HL-60 (cell line): ENCODE results near the gene FITM2.
A peak's percentile ranks its signal among the peaks of the same experiment; 100 is the strongest.

Experiments
- DNase-seq, 2 experiments: peaks; one replicate each; pipeline ENCODE4 v3.0.0-alpha.2; 2010 to 2020; ENCODE audit warnings: low read depth in 1 of 2, low spot score in 1 of 2
- H3K27ac ChIP-seq: fragments of 250-450 bp; sonication (Bioruptor Pico); replicated peaks from 2 replicates; pipeline ENCODE4 v1.5.1; 2020; ENCODE audit warnings: mild to moderate bottlenecking, moderate library complexity
- H3K27me3 ChIP-seq: fragments of 250-450 bp; sonication (Bioruptor Pico); 2 replicates; pipeline ENCODE4 v1.5.1; 2021; ENCODE audit warnings: mild to moderate bottlenecking, moderate library complexity; ENCODE audit not compliant: insufficient read depth, poor library complexity, severe bottlenecking
- H3K4me3 ChIP-seq: replicated peaks from 2 replicates; pipeline ENCODE4 v1.5.1; 2011; ENCODE audit warnings: mild to moderate bottlenecking, control low read depth, low read length; ENCODE audit not compliant: insufficient read depth
- GABPA ChIP-seq: IDR thresholded peaks from 2 replicates; pipeline ENCODE4 v1.6.1; 2012; ENCODE audit warnings: low read depth
- POLR2AphosphoS5 ChIP-seq: IDR thresholded peaks from 2 replicates; pipeline ENCODE4 v1.6.1; 2012; ENCODE audit warnings: low read depth
- SPI1 ChIP-seq: IDR thresholded peaks from 2 replicates; pipeline ENCODE4 v1.6.1; 2012; ENCODE audit warnings: low read depth, mild to moderate bottlenecking, borderline replicate concordance
- TF ChIP-seq, protein P1 (sequence below): IDR thresholded peaks from one replicate; pipeline ENCODE4 v1.5.1; 2011; ENCODE audit warnings: low read length, control low read depth, inconsistent platforms; ENCODE audit not compliant: insufficient read depth
- TF ChIP-seq, protein P2 (sequence below): IDR thresholded peaks from 2 replicates; pipeline ENCODE4 v1.6.1; 2012; ENCODE audit warnings: low read depth; ENCODE audit not compliant: insufficient replicate concordance

Gene FITM2

DNA sequence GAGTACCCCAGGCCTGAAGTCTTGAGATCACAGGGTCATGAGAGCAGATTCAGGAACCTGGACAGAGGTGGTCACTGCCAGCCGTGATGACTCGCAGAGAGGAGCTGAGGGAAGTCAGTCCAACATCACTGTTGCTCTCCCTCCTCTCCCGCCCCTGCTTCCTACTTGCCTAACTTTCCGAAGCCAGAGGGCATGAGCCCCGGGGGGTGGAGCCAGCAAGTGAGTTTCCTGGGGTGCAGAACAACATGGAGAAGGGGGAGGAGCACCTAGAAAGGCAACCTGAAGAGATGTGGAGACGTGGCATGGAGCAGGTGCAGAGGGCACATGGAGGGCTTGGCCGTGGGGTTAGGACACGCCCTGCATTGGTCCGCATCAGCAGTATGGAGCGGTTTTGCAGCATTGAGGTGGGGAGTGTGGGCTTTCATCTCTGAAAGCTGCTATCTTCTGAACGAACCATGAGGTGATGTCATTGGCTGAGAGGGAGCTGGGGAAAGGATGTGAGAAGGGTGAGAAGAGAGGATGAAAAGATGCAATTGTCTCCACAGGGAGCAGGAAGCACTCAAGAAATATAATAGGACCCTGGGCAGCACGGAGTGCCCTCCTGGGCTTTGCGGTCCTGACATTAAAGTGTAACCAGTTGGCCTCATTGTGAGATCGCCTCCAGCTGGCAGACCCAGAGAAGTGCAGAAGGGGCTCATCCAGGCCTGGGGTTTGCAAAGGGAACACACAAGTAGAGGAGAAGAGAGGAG lies 38.9 kb downstream of the FITM2 start:
- DNase-seq, result no peak
- Histone ChIP-seq H3K4me3 (no peak overlapping the region), H3K27me3 (no peaks in the 10 kb centered on the region), H3K27ac (no peak overlapping the region)
- no peak for TF ChIP-seq POLR2AphosphoS5
- TF ChIP-seq, protein P1, sequence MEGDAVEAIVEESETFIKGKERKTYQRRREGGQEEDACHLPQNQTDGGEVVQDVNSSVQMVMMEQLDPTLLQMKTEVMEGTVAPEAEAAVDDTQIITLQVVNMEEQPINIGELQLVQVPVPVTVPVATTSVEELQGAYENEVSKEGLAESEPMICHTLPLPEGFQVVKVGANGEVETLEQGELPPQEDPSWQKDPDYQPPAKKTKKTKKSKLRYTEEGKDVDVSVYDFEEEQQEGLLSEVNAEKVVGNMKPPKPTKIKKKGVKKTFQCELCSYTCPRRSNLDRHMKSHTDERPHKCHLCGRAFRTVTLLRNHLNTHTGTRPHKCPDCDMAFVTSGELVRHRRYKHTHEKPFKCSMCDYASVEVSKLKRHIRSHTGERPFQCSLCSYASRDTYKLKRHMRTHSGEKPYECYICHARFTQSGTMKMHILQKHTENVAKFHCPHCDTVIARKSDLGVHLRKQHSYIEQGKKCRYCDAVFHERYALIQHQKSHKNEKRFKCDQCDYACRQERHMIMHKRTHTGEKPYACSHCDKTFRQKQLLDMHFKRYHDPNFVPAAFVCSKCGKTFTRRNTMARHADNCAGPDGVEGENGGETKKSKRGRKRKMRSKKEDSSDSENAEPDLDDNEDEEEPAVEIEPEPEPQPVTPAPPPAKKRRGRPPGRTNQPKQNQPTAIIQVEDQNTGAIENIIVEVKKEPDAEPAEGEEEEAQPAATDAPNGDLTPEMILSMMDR, result peak; percentile 27
- TF ChIP-seq SPI1, result no peak

DNA sequence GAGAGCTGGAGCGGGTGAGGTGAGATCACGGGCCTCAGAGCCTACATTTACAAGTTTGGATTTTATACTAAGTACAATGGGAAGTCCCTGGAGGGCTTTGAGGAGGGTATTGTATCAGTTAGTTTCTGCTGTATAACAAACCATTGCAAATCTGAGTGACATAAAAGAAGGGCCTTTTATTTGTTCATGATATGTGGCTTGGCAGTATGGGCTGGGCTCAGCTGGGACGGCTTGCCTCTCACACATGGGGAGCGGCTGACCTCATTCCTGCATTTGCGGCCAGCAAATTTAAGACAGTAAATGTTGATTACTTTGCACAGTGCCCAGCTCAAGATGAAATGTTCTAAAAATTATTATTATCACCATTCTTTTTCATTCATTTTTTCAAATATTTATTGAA lies 42.2 kb downstream of the FITM2 start:
- H3K27me3 ChIP-seq, result no peaks in the 10 kb centered on the region

DNA sequence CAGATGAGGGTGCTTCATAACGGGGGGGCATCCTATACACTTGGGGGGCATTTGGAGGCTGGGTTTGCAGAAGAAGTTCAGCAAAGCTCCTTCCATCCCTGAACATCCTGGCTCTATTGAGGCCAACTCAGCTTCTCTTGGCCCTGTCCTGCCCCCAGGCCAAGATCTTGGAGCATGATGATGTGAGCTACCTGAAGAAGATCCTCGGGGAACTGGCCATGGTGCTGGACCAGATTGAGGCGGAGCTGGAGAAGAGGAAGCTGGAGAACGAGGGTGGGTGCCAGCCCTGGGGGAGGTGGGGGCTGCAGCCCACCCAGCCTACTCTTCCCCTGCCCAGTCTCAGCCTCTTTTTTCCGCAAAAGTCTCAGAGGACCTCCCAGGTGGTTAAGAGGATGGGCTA lies 46.7 kb downstream of the FITM2 start:
- Histone ChIP-seq H3K27me3 (no peaks in the 10 kb centered on the region), H3K4me3 (no peak overlapping the region), H3K27ac (no peak overlapping the region)
- no peak for TF ChIP-seq POLR2AphosphoS5
- TF ChIP-seq SPI1, result no peak
- TF ChIP-seq, protein P2, sequence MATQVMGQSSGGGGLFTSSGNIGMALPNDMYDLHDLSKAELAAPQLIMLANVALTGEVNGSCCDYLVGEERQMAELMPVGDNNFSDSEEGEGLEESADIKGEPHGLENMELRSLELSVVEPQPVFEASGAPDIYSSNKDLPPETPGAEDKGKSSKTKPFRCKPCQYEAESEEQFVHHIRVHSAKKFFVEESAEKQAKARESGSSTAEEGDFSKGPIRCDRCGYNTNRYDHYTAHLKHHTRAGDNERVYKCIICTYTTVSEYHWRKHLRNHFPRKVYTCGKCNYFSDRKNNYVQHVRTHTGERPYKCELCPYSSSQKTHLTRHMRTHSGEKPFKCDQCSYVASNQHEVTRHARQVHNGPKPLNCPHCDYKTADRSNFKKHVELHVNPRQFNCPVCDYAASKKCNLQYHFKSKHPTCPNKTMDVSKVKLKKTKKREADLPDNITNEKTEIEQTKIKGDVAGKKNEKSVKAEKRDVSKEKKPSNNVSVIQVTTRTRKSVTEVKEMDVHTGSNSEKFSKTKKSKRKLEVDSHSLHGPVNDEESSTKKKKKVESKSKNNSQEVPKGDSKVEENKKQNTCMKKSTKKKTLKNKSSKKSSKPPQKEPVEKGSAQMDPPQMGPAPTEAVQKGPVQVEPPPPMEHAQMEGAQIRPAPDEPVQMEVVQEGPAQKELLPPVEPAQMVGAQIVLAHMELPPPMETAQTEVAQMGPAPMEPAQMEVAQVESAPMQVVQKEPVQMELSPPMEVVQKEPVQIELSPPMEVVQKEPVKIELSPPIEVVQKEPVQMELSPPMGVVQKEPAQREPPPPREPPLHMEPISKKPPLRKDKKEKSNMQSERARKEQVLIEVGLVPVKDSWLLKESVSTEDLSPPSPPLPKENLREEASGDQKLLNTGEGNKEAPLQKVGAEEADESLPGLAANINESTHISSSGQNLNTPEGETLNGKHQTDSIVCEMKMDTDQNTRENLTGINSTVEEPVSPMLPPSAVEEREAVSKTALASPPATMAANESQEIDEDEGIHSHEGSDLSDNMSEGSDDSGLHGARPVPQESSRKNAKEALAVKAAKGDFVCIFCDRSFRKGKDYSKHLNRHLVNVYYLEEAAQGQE, result peak; percentile 93
- peak in 1 of 2 experiments; percentile 3 for DNase-seq

More for the DNA sequence above, 42.2 kb downstream of the FITM2 start:
- no peak for TF ChIP-seq GABPA
- DNase-seq, result no peak
- H3K4me3 ChIP-seq, result no peak overlapping the region
- no peak overlapping the region for H3K27ac ChIP-seq

DNA sequence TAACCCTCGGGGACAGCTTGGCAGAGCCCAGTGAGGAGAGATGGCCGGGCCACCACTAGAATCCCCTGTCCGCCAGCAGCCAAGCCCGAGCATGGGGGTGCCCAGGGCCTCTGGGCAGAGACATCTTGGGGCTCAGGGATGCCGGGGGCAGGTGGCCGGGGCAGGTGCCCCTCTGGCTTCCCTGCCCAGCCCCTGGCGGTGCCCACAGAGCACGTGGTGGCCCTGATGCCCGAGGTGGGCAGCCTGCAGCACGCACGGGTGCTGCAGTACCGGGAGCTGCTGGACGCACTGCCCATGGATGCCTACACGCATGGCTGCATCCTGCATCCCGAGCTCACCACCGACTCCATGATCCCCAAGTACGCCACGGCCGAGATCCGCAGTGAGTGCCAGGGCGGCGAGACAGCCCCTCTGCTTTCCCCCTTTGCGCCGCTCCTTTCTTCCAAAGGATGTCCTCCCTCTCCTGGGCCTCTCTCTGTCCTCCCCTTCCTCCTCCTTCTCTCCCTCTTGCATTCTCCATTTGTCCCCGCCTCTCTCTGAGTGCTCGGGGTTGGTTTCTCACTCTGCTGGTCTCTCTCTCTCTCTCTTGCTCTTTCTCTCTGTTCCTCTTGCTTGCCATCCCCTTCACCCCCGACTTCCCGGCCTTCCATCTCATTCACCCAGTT lies 52.6 kb downstream of the FITM2 start:
- no peaks in the 10 kb centered on the region for H3K27me3 ChIP-seq
- TF ChIP-seq SPI1 (no peak), POLR2AphosphoS5 (no peak), GABPA (no peak)
- TF ChIP-seq, protein P2, result no peak
- TF ChIP-seq, protein P1, result no peak
- H3K27ac ChIP-seq, result no peak overlapping the region
- DNase-seq, result no peak
- no peak overlapping the region for H3K4me3 ChIP-seq

DNA sequence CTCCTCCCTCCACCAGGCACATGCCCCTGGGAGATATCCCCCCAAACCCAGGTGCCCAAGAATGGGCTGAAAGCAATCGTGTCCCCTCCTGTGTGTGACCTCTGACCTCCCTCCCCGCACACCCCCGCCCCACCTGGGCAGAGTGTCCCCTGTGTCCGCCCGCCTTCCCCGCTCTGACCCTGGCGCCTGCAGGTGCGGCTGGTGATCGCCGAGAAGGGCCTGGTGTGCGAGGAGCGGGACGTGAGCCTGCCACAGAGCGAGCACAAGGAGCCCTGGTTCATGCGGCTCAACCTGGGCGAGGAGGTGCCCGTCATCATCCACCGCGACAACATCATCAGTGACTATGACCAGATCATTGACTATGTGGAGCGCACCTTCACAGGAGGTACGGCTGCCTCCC lies 54.0 kb downstream of the FITM2 start:
- H3K27ac ChIP-seq, result no peak overlapping the region
- H3K27me3 ChIP-seq, result no peaks in the 10 kb centered on the region
- TF ChIP-seq, protein P1, result no peak
- TF ChIP-seq SPI1, result no peak

More for the DNA sequence above, 54.0 kb downstream of the FITM2 start:
- no peak overlapping the region for H3K4me3 ChIP-seq
- no peak for DNase-seq
